SJSA1 (cell line): ENCODE data around the gene ADGRB2. TPM values are rescaled to one million over a fixed set of nuclear protein-coding genes. Genes with fewer than 3 reads are reported as not detected.
A peak's percentile ranks its signal among the peaks of the same experiment; 100 is the strongest.

Experiments used
- DNase-seq, 2 experiments: peaks; one replicate each; pipeline ENCODE4 v3.0.0-alpha.2; 2015 to 2020; ENCODE audit warnings: low spot score in 2 of 2, low read depth in 1 of 2
- H3K27ac ChIP-seq: fragments of 250-450 bp; sonication (Bioruptor Pico); 2 replicates; pipeline ENCODE4 v1.5.1; 2020; ENCODE audit warnings: mild to moderate bottlenecking, moderate library complexity
- H3K27me3 ChIP-seq: fragments of 250-450 bp; sonication (Bioruptor Pico); replicated peaks from 2 replicates; pipeline ENCODE4 v1.5.1; 2020; ENCODE audit warnings: mild to moderate bottlenecking, moderate library complexity
- H3K36me3 ChIP-seq: fragments of 250-450 bp; sonication (Bioruptor Pico); 2 replicates; pipeline ENCODE4 v1.5.1; 2020; ENCODE audit warnings: mild to moderate bottlenecking
- H3K4me1 ChIP-seq: fragments of 250-450 bp; sonication (Bioruptor Pico); replicated peaks from 2 replicates; pipeline ENCODE4 v1.6.1; 2021; ENCODE audit warnings: mild to moderate bottlenecking
- H3K4me3 ChIP-seq: fragments of 250-450 bp; sonication (Bioruptor Pico); 2 replicates; pipeline ENCODE4 v1.5.1; 2020; ENCODE audit warnings: mild to moderate bottlenecking
- H3K9me3 ChIP-seq: fragments of 250-450 bp; sonication (Bioruptor Pico); replicated peaks from 2 replicates; pipeline ENCODE4 v1.5.1; 2020; ENCODE audit warnings: mild to moderate bottlenecking
- total RNA-seq: library from RNA; depleted of rRNA; stranded (reverse); fragments of >200 nt; shearing (Covaris generic); gene quantifications from 2 replicates; pipeline ENCODE4 v1.2.3, GENCODE V29; 2014

Gene ADGRB2
- total RNA-seq, 1 experiment from 2014 or later = 15.4 TPM

GRCh38 chr1:31791131-31791858, 27.2 kb upstream of the ADGRB2 start:
- peaks cover 21% of the 10 kb centered on the region for H3K4me1 ChIP-seq
- H3K4me3 ChIP-seq = no peak overlapping the region
- no peaks in the 10 kb centered on the region for H3K27me3 ChIP-seq
- no peak for DNase-seq
- H3K36me3 ChIP-seq = peaks cover 46% of the 10 kb centered on the region
- no peak overlapping the region for H3K27ac ChIP-seq
- H3K9me3 ChIP-seq = no peaks in the 10 kb centered on the region

GRCh38 chr1:31790641-31791091, 26.5 kb upstream of the ADGRB2 start:
- H3K36me3 ChIP-seq = peaks cover 39% of the 10 kb centered on the region
- H3K4me1 ChIP-seq = peaks cover 15% of the 10 kb centered on the region
- H3K4me3 ChIP-seq = no peak overlapping the region
- DNase-seq = no peak
- H3K9me3 ChIP-seq = no peaks in the 10 kb centered on the region
- H3K27me3 ChIP-seq = no peaks in the 10 kb centered on the region
- no peak overlapping the region for H3K27ac ChIP-seq

DNA sequence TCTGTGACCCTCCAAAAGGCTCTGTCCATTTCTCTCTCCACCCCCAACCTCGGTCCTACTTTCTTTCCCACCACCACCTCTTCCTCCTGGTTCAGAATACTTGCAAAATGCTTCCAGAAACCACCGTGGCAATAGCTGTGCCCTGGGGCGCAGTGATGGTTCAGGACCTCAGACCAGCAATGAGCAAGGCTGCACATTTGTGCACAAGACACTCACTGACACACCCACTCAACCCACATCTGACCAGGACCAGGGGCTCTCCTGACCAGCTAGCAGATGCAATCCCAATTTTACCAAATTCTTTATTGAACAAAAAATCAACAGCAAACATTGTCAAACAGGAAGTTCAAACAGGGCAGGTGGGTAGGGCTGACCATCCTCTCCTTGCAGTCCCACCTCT, 26.0 kb upstream of the ADGRB2 start:
- no peak for DNase-seq

GRCh38 chr1:31789259-31790065, 25.3 kb upstream of the ADGRB2 start:
- H3K27ac ChIP-seq = no peak overlapping the region; the same call in 1 of the 2 replicates
- peak; percentile 91 to 97 for DNase-seq
- no peaks in the 10 kb centered on the region for H3K27me3 ChIP-seq
- peaks cover 30% of the 10 kb centered on the region for H3K36me3 ChIP-seq
- peaks cover 15% of the 10 kb centered on the region for H3K4me1 ChIP-seq
- peak overlapping the region; percentile 52 for H3K4me3 ChIP-seq
- H3K9me3 ChIP-seq = no peaks in the 10 kb centered on the region

More for the DNA sequence above, 26.0 kb upstream of the ADGRB2 start:
- H3K4me3 ChIP-seq = no peak overlapping the region
- peaks cover 36% of the 10 kb centered on the region for H3K36me3 ChIP-seq
- H3K27ac ChIP-seq = no peak overlapping the region
- no peaks in the 10 kb centered on the region for H3K9me3 ChIP-seq
- H3K4me1 ChIP-seq = peaks cover 15% of the 10 kb centered on the region
- H3K27me3 ChIP-seq = no peaks in the 10 kb centered on the region

DNA sequence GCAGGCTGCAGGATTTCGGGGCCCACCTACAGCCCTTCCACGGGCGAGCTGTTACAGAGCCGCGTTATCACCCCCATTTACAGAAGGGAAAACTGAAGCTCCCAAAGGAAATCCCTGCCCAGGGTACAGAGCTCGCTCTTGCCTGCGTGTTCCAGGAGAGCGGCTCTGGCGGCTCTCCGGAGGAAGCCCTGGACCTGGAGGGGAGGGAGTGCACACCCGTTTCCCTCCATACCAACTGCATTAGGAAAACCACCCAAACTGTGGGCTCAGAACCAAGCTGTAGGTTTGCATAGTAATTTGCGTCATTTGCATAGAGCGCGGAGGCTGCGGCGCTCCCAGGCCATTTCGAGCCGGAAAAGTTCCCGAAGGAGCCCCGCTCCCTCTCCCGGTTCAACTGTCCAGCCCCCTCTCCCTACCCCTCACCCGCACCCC, 24.7 kb upstream of the ADGRB2 start:
- H3K9me3 ChIP-seq = no peaks in the 10 kb centered on the region
- peaks cover 29% of the 10 kb centered on the region for H3K36me3 ChIP-seq
- no peaks in the 10 kb centered on the region for H3K27me3 ChIP-seq
- H3K4me1 ChIP-seq = peaks cover 15% of the 10 kb centered on the region
- H3K27ac ChIP-seq = peak overlapping the region; percentile 83
- no peak for DNase-seq
- peak overlapping the region; percentile 52 for H3K4me3 ChIP-seq

GRCh38 chr1:31788138-31788824, 24.1 kb upstream of the ADGRB2 start:
- H3K27me3 ChIP-seq = no peaks in the 10 kb centered on the region
- peaks cover 15% of the 10 kb centered on the region for H3K4me1 ChIP-seq
- no peaks in the 10 kb centered on the region for H3K9me3 ChIP-seq
- H3K27ac ChIP-seq = peak overlapping the region; percentile 83
- DNase-seq = peak; percentile 89 to 96
- H3K36me3 ChIP-seq = peaks cover 24% of the 10 kb centered on the region
- H3K4me3 ChIP-seq = peak overlapping the region; percentile 52

- no peak for DNase-seq
- Histone ChIP-seq H3K4me3 (peak overlapping the region; percentile 52), H3K27ac (peak overlapping the region; percentile 83; the same call in 1 of the 2 replicates), H3K9me3 (no peaks in the 10 kb centered on the region), H3K4me1 (peaks cover 16% of the 10 kb centered on the region), H3K27me3 (no peaks in the 10 kb centered on the region), H3K36me3 (peaks cover 19% of the 10 kb centered on the region)
Observed at GRCh38 chr1:31787786-31788137, 23.6 kb upstream of the ADGRB2 start.

- Histone ChIP-seq H3K27me3 (no peaks in the 10 kb centered on the region), H3K4me1 (peaks cover 20% of the 10 kb centered on the region), H3K36me3 (peaks cover 14% of the 10 kb centered on the region), H3K4me3 (no peak overlapping the region), H3K9me3 (no peaks in the 10 kb centered on the region), H3K27ac (no peak overlapping the region)
- DNase-seq = no peak
Observed at GRCh38 chr1:31787261-31787660, 23.1 kb upstream of the ADGRB2 start.

DNA sequence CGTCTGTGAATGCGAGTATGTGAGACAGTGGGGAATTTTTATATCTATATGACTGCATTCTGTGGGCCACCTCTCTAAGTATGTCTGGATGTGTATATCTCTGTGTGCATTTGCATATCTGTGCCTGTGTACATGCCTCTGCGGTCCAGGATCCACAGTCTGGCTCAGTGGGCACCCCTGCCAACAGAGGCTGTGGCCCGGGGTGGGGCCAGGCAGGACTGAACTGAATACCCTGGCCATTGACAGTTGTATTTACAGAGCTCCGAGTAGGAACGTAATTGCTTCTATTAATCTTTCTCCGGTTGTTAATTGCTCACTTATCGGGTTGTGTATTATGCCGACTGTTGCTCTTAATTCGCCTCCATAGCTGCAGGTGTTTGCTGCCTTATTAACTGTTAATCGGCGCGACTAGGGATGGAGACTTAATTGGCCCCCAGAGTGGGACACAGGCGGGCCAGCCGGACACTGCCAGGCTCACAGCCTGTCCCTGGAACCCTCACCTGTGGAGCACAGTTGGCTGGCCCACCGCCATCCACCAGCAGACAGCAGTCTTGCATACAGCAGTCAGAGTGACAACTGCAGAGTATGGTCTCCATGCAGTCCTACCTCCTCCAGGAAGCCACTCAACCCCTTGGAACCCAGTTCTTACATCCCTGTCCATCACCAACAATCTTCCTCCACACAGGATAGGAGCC, 22.4 kb upstream of the ADGRB2 start:
- H3K36me3 ChIP-seq = peaks cover 6% of the 10 kb centered on the region; the same call in 1 of the 2 replicates
- H3K27me3 ChIP-seq = no peaks in the 10 kb centered on the region
- no peak for DNase-seq
- H3K27ac ChIP-seq = no peak overlapping the region
- H3K9me3 ChIP-seq = no peaks in the 10 kb centered on the region
- no peak overlapping the region for H3K4me3 ChIP-seq
- peaks cover 20% of the 10 kb centered on the region for H3K4me1 ChIP-seq

- DNase-seq = no peak
- Histone ChIP-seq H3K4me3 (no peak overlapping the region), H3K9me3 (no peaks in the 10 kb centered on the region), H3K36me3 (peaks cover under 1% of the 10 kb centered on the region; the same call in 1 of the 2 replicates), H3K27me3 (no peaks in the 10 kb centered on the region), H3K4me1 (peaks cover 24% of the 10 kb centered on the region), H3K27ac (no peak overlapping the region)
Observed at GRCh38 chr1:31785947-31786290, 21.8 kb upstream of the ADGRB2 start.

DNA sequence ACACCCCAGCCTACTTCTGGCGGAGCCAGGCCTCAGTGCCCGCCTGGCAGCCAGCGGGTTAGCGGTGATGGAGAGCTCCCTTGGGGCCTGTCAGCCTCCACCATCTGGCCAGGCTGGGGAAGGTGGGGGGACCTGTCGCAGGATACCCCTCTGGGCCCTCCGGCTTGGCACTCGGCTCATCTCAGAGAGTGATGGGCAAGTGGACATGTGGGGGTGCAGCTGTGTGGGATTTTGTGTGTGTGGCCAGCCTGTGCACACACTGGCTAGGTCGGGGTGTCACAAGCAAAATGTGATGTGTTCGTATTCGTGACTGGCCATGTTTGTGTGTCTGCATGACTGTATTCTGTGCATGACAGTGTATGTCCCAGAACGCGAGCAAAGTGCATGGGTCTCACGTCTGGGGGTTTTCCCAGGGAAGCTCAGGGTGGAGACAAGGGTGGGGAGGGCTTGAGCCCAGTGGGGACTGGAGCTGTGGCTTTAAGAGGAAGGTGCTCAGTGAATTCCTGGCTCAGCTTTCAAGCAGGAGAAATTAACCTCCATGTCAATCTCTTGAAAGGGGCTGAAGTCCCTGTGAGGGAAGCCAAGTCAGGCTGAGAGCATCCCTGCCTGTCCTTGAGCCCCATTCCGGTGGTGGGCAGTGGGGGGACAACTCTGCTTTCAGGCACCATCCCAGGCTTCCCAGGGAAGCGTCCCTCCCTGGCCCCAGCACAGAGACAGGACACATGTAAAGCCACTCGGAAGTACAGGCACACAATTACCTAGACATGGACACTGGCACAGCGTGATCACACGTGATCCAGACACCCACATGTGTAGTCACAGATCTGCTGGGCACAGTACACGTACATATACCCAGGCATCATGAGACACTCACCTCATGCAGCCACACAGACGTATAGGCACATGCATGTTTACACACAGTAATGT, 21.1 kb upstream of the ADGRB2 start:
- Histone ChIP-seq H3K4me1 (peaks cover 24% of the 10 kb centered on the region), H3K4me3 (no peak overlapping the region), H3K9me3 (no peaks in the 10 kb centered on the region), H3K27me3 (no peaks in the 10 kb centered on the region), H3K36me3 (no peaks in the 10 kb centered on the region), H3K27ac (no peak overlapping the region)
- DNase-seq = no peak

- Histone ChIP-seq H3K27me3 (no peaks in the 10 kb centered on the region), H3K27ac (no peak overlapping the region)
Observed at GRCh38 chr1:31784356-31785019, 20.3 kb upstream of the ADGRB2 start.

More at GRCh38 chr1:31784356-31785019, 20.3 kb upstream of the ADGRB2 start:
- DNase-seq = no peak
- Histone ChIP-seq H3K4me3 (no peak overlapping the region), H3K4me1 (peaks cover 23% of the 10 kb centered on the region), H3K36me3 (no peaks in the 10 kb centered on the region), H3K9me3 (no peaks in the 10 kb centered on the region)
